Activated CD8-positive, alpha-beta memory T cell treated with anti-CD3 and anti-CD28 coated beads for 48 hours (primary cell): ENCODE results near the gene ARHGAP15.
"Not testable (repeated sequence)": the region's sequence is repeated elsewhere in the genome, so short reads cannot be mapped to it uniquely, and the experiment has no call there.

Experiments used
- DNase-seq, 3 experiments: peaks; one replicate each; pipeline ENCODE4 v3.0.0-alpha.2; 2020; ENCODE audit warnings: low read depth in 2 of 3, low spot score in 2 of 3

Gene ARHGAP15

DNA sequence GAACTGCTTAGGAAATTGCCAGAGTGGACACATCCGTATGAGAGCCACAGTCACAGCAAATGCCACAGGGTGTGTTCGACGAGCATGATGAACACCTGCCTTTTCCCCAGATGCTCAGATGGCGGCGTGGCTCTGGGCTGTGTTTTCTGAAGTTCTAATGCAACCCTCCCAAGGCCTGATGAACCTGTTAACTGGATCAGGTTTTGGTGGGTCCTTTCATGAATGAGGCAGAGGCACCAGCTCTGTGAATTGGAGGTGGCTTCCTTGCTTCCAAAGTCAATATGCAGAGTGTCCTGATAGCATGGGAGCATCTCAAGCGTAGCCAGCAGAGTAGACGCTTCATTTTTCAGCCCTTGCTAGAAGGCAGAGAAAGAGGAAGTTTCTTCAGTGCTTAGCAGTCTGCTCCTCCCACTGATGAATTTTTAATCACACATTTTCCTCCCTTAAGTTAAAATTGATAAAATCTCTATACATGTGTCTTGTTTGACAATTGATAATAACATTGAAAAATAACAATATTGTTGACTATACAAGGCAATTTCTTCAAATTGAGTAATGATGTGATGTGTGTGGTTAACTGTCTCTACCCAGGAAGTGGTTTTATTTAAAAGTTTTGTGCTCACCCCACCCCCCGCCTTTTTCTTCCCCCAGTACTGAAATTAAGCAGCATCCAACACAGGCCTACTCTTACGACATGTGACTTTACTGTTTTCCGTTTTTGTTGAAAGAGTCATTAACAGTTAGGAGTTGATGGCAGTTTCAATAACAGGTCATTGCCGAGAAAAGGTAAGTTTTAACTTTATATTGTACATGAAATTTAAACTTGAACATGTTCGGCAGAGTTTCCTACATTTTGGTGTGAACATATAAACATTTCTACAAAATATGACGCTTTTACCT lies at the start of gene ARHGAP15:
ARHGAP15 (plus strand) TSS at position 739 of the 900 bp plus-strand sequence.
- DNase-seq = peak; percentile 32 to 53 (median 45)

DNA sequence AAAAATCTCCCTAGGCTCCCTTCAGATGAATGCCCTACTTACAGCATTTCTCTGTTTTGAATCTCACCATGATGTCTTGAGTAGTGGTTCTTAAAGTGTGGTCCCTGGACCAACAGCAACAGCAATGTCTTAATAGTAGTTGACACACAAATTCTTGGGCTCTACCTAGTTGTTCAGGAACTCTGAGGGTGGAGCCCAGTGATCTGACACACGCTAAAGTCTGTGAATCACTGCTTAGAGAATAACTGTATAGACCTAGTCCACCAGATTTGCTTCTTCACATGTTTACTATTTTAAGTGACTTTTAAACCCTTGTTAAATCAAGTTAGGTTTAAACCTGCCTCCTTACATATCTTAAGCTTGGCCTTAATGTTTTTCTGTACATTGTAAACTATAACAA lies 47.6 kb upstream of the ARHGAP15 start:
- no peak for DNase-seq

GRCh38 chr2:143083636-143084035 lies 45.6 kb upstream of the ARHGAP15 start:
- no peak for DNase-seq

DNA sequence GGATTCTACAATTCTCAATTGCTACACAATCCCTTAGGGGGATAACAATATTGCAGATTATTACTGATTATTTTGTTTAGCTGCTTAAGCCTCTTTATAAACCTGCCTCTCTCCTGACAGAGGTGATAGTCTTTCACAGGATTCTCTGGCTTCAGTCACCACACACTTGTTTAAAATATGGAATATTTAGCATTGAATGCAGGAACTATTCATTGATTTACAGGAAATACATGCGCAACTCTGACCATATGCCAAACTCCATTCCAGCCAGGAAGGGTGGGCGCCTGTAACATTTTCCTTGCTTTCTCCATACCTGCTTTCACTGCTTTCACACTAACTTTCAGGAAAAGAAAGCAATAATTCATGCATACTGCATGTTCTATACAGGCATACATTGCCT lies 44.8 kb upstream of the ARHGAP15 start:
- DNase-seq = no peak

DNA sequence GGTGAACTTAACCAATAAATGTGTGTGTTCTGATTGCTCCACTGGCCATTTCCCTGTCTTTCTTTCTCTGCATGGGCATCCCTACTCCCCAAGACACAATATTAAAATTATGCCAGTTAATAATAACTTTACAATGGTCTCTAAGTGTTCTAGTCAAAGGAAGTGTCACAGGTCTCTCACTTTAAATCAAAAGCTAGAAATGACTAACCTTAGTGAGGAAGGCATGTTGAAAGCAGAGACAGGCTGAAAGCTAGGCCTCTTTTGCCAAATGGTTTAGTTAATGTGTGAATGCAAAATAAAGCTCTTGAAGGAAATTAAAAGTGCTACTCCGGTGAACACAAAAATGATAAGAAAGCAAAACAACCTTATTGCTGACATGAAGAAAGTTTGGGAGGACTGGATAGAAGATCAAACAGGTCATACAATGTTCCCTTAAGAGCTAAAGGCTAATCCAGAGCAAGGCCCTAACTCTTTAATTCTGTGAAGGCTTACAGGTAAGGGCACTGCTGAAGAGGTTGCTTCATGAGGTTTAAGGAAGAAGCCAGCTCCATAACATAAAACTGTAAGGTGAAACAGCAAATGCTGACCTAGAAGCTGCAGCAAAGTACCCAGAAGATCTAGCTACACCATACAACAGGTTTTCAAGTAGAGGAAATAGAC lies 44.0 kb upstream of the ARHGAP15 start:
- DNase-seq = no peak

DNA sequence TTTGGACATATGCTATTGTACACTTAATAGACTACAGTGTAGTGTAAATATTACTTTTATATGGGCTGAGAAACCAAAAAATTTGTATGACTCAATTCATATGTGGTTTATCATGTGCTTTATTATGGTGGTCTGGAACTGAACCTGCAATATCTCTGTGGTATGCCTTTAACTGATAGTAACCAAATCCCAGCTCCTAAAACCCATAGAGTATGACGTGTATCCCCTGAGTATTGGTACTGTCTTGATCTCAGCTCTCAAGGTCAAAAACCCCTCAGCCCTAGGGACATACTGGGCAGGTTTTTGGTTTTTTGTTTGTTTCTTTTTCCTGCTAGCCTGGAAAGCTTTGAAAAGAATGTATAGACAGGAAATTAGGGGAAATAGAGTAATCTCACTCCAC lies 42.2 kb upstream of the ARHGAP15 start:
- DNase-seq = no peak

DNA sequence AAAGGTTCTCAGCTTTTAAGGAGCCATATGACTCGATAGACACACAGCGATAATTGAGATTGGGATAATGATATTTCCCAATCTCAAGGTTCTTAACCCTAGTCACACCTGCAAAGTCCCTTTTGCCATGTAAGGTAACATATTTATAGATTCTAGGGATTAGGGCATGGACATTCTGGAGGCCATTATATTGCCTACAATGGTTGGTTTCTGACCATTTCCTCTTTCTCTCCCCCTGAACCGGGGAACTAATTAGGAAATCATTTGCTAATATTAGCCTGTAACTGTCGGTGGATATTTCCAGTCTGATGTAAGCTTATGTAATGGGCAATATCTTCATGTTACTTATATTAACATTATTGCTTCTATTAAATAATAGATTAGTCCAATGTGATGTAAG lies 40.8 kb upstream of the ARHGAP15 start:
- no peak for DNase-seq

GRCh38 chr2:143089520-143089919 lies 39.7 kb upstream of the ARHGAP15 start:
- DNase-seq = not testable (repeated sequence)

DNA sequence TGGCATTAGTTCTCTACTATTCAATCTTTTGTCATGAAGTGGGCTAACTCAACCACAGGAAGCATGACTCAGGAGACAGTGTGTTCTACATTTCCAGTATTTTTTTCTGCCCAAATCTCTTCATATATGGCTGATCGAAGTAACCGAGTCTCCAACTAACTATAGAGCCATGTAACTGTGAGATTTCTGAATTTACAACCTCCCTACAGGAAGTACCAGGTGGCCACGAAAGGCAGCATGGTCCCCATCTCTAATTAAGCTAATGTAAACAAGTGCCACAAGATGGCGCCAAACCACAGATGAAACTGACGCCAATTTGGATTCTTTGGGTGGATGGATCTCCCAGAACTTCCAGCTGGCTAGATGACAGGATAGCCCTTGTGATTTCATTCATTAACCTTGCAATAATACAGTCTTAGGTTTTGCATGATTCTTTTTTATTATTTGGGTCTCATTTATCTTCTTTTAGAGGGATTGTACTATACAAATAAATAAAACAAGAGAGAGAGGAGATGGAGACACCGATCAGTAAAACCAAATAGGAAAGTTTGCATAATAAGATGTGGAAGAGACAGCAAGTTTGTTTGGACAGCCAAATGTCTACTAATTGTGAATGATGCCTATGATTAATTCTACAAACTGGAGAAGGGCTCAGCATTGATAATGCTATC lies 18.3 kb upstream of the ARHGAP15 start:
- peak in 1 of 3 experiments; percentile 37 for DNase-seq

DNA sequence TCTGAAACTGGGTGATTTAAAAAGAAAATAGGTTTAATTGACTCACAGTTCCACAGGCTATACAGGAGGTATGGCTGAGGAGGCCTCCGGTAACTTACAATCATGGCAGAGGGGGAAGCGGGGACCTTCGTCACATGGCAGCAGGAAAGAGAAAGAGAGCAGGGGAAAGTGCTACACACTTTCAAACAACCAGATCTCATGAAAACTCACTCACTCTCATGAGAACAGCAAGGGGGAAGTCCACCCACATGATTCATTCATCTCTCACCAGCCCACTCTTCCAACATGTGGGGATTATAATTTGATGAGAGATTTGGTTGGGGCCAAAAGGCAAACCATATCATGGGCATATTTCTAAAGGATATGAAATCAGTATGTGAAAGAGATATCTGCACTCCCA lies 12.0 kb upstream of the ARHGAP15 start:
- DNase-seq = no peak

DNA sequence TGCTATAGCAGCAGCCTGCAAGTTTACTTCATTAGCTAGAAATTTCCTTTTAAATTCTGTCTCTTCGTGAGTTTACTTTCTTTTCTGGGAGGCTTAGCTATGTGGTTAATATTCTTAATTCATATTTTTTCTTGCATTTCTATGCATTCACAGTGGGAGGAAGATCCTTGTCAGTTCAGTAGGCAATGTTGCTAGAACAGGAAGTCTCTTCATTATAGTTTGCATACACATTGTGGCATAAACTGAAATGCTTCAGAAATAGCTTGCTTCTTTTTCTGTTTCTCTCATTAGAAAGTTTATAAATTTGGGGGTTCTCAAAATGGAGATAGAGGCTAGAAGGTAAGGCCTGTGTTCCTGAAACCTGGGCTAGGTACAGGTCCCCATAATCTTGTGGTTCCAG lies 8.1 kb upstream of the ARHGAP15 start:
- DNase-seq = no peak

DNA sequence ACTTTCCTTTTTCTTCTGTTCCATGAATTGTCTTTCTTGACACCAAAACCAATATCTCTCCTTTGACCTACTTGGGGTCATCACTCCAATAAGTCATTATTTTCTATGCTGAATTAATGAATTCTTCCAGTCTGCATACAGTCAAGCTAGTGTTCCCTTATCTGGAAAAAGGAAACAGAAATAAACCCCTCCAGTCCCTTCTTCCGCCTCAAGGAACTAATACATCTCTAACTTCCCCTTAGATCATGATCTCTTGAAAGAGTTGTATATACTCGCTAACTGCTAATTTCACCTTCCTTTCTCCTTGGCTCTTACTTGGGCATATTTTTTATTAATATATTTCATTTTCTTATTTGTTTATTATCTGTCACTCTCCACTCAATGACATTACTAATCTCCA lies 7.3 kb upstream of the ARHGAP15 start:
- DNase-seq = no peak

DNA sequence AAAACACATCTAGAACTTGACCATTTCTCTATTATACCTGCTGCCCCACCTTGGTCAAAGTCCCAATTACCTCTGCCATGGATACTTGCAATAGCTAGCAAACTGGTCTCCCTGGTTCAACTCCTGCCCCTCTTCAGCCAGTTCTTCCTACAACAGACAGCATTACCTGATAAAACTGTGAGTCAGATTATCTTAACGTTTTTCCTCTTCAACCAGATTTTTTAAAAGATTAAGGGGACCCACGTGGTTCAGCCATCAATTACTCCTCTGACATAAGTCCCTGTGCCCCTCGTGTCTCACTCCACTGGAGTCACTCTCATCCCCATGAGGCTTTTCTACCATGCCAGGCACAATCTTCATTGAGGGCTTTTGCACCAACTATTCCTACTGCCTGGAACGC lies 5.3 kb upstream of the ARHGAP15 start:
- no peak for DNase-seq

GRCh38 chr2:143124445-143124844 lies 4.8 kb upstream of the ARHGAP15 start:
- no peak for DNase-seq

GRCh38 chr2:143125717-143126116 lies 3.5 kb upstream of the ARHGAP15 start:
- no peak for DNase-seq

DNA sequence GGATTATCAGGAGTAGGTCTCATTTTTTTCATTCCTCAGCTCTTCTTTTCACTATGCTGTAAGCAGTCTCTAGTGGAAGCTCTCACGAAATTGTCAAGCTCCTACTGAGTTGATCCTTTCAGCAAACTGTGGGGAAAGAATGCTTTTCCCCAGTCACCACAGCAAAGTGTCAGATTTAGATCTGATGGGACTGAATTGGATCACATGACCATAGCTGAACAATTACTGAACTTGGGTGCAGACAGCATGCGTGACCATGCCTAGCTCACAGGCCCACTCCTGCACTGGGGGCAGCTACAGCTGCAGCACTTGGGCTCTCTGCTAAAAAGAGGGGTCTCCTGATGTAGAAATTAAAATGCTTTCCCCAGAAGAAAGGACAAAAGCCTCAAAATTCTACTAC lies 3.1 kb downstream of the ARHGAP15 start:
- DNase-seq = no peak

- DNase-seq = no peak
Observed at GRCh38 chr2:143133783-143134182, 4.6 kb downstream of the ARHGAP15 start.

- no peak for DNase-seq
Observed at GRCh38 chr2:143138292-143138691, 9.1 kb downstream of the ARHGAP15 start.

DNA sequence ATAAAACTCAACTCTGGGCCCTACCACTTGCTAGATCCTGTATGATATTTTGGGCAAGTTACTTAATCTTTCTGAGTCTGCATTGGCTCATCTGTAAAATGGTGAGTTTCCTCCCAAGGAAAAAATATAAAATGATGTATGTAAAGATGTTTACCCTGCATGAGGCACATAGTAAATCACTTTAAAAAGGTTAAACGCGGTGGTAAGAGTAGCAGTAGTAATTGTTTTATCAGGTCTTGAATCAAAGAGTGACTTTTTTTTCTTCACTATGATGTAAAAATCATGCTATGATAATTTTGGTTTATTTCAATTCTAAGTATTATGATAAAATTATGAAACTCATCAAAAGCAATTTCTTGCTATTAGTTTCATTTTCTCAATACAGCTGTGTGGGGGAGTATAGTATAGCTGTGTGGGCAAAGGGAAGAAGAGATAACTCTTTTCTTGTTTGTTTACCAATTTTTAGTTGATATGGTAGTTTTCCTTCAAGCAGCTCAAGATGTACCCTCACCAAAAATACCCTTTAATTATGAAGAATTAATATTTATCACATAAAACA lies 10.7 kb downstream of the ARHGAP15 start:
- no peak for DNase-seq

DNA sequence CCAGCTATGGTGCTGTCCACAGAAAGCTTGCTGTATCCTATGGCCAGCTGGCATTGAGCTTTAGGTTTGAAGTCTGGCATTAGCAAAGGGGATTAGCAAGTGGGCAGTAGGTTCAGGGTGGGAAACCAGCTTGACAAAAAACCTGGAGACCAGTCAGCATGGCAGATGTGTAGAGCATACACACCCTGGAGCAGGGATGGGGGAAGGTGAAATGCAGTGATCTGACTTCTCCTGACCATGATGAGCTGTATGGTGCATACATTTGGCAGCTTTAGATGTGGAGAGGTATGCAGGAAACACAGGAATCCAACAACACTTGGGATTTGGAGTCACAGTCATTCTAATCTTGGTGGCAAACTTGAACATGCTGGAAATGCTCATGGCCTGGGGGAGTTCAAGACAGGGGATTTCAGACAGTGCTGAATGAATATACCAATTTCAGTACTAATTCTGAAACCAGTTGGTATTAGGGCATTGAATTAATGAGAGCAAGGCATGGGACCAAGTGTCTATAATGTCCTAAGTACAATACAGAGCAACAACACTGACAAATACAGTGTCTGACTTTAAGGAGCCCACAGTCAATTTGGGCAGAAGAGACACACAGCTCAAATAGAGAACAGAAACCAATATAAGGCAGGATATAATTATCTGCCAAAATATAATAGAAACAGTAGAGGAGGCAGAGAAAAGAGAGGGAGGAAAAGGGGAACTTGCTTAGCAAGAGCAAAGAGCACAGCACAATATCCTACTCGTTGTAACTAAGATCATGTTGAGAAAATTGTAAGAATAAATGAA lies 11.8 kb downstream of the ARHGAP15 start:
- no peak for DNase-seq

- DNase-seq = no peak
Observed at GRCh38 chr2:143142598-143142997, 13.4 kb downstream of the ARHGAP15 start.
